ENCODE measurements around the gene LBHD2. TPM values are rescaled to one million over a fixed set of nuclear protein-coding genes. Genes with fewer than 3 reads are reported as not detected.
A peak's percentile ranks its signal among the peaks of the same experiment; 100 is the strongest.

LBHD2 gene
- total RNA-seq, 6 experiments from 2014 or later: not detected

GRCh38 chr14:103110681-103111231 is 26.7 kb downstream of the LBHD2 start:
- H3K4me1 ChIP-seq: peaks cover 0 to 77% (median 23%) of the 10 kb centered on the region in 4 donors
- 14% methylated on average over 7 of the region's 14 CpGs for WGBS (ENCODE audit: insufficient coverage, low coverage, low lambda C conversion rate, missing lambda C conversion rate)
- DNase-seq (no peak), ATAC-seq (no peak)
- H3K36me3 ChIP-seq: no peaks in the 10 kb centered on the region
- H3K4me3 ChIP-seq: no peak overlapping the region
- TF ChIP-seq CTCF (IDR thresholded peaks at IDR 0.05): no peak
- no peak for TF ChIP-seq POLR2A (IDR thresholded peaks at IDR 0.05)
- no peaks in the 10 kb centered on the region for H3K9me3 ChIP-seq
- H3K27ac ChIP-seq: peak overlapping the region; percentile 44 to 60 (median 47)
- no peaks in the 10 kb centered on the region for H3K27me3 ChIP-seq
- intact Hi-C loops (cut with DNase I): no loop called here

GRCh38 chr14:103111232-103111868 is 27.3 kb downstream of the LBHD2 start:
- H3K36me3 ChIP-seq: no peaks in the 10 kb centered on the region
- TF ChIP-seq POLR2A (IDR thresholded peaks at IDR 0.05) (no peak), CTCF (IDR thresholded peaks at IDR 0.05) (no peak)
- no peaks in the 10 kb centered on the region for H3K27me3 ChIP-seq
- peak overlapping the region in 1 of 3 donors; percentile 47 for H3K27ac ChIP-seq
- intact Hi-C loops (cut with DNase I): no loop called here
- no CpG with 5 or more reads among the region's 6 CpGs for WGBS (ENCODE audit: insufficient coverage, low coverage, low lambda C conversion rate, missing lambda C conversion rate)
- H3K4me1 ChIP-seq: peaks cover 0 to 71% (median 22%) of the 10 kb centered on the region in 4 donors
- peak in 1 of 3 donors; percentile 52 for DNase-seq
- no peak overlapping the region for H3K4me3 ChIP-seq
- ATAC-seq: peak in 1 of 4 donors; percentile 9
- no peaks in the 10 kb centered on the region for H3K9me3 ChIP-seq

- WGBS (ENCODE audit: insufficient coverage, low coverage, low lambda C conversion rate, missing lambda C conversion rate): 19% methylated on average over 3 of the region's 11 CpGs
- H3K4me1 ChIP-seq: peaks cover 0 to 58% (median 15%) of the 10 kb centered on the region in 4 donors
- ATAC-seq (peak; percentile 2 to 24 (median 11)), DNase-seq (no peak)
- H3K27me3 ChIP-seq: no peaks in the 10 kb centered on the region
- H3K27ac ChIP-seq: peak overlapping the region in 1 of 3 donors; percentile 33
- intact Hi-C loops (cut with DNase I): no loop called here
- no peak overlapping the region for H3K4me3 ChIP-seq
- H3K36me3 ChIP-seq: no peaks in the 10 kb centered on the region
- TF ChIP-seq CTCF (IDR thresholded peaks at IDR 0.05) (no peak), POLR2A (IDR thresholded peaks at IDR 0.05) (no peak)
- no peaks in the 10 kb centered on the region for H3K9me3 ChIP-seq
Observed at GRCh38 chr14:103112400-103113243, 28.6 kb downstream of the LBHD2 start.

GRCh38 chr14:103113303-103113702 is 29.3 kb downstream of the LBHD2 start:
- Histone ChIP-seq H3K27me3 (no peaks in the 10 kb centered on the region), H3K9me3 (no peaks in the 10 kb centered on the region), H3K4me3 (no peak overlapping the region), H3K4me1 (peaks cover 0 to 54% (median 13%) of the 10 kb centered on the region in 4 donors), H3K36me3 (no peaks in the 10 kb centered on the region), H3K27ac (peak overlapping the region in 1 of 3 donors; percentile 73)
- no peak for ATAC-seq
- TF ChIP-seq POLR2A (IDR thresholded peaks at IDR 0.05) (no peak), CTCF (IDR thresholded peaks at IDR 0.05) (no peak)
- intact Hi-C loops (cut with DNase I): no loop called here
- no peak for DNase-seq
- WGBS (ENCODE audit: insufficient coverage, low coverage, low lambda C conversion rate, missing lambda C conversion rate): no CpG with 5 or more reads among the region's 5 CpGs

Measured in right lobe of liver (tissue), 6 donors.